Adrenal gland (tissue), 5 donors: ENCODE measurements around the gene TRIB2.

Source experiments
- POLR2A ChIP-seq, 2 donors: fragments of 450-650 bp; IDR thresholded peaks; one replicate each; pipeline ENCODE4 v1.6.1; 2017; ENCODE audit warnings: antibody characterized with exemption in 2 of 2, mild to moderate bottlenecking in 2 of 2, moderate library complexity in 1 of 2
- TF ChIP-seq, protein P1 (sequence below), 6 experiments: fragments of 450-650 bp in 4 of 6; fragments of 200-600 bp in 2 of 6; sonication (generic) in 1 of 6; IDR thresholded peaks; 1 replicate in 5 of 6; 2 replicates in 1 of 6; pipeline versions ENCODE4 v1.5.1 to v1.8.0; 2016 to 2021; ENCODE audit warnings: antibody characterized with exemption in 6 of 6, mild to moderate bottlenecking in 2 of 6, moderate library complexity in 1 of 6
- donor health status: DM: no; HTN: no; CAD: no.

DNA sequence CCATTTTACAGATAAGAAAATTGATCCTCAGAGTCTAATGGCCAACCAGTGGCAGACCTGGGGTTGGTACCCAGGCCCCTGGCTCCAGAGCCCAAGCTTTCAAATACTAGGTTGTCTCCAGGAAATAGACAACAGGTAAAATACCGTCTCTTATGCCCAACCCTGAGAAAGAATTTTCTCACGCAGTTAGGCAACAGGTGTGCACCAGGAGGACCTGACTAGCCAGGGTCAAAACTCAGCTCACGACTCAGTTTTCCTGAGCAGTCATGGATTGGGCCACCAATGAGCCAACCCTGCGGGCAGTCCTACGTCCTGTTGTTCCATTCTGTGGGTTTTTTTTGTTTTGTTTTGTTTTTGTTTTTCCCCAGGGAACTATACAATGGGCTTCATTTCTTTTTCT lies 13.5 kb downstream of the TRIB2 start:
- TF ChIP-seq, protein P1, sequence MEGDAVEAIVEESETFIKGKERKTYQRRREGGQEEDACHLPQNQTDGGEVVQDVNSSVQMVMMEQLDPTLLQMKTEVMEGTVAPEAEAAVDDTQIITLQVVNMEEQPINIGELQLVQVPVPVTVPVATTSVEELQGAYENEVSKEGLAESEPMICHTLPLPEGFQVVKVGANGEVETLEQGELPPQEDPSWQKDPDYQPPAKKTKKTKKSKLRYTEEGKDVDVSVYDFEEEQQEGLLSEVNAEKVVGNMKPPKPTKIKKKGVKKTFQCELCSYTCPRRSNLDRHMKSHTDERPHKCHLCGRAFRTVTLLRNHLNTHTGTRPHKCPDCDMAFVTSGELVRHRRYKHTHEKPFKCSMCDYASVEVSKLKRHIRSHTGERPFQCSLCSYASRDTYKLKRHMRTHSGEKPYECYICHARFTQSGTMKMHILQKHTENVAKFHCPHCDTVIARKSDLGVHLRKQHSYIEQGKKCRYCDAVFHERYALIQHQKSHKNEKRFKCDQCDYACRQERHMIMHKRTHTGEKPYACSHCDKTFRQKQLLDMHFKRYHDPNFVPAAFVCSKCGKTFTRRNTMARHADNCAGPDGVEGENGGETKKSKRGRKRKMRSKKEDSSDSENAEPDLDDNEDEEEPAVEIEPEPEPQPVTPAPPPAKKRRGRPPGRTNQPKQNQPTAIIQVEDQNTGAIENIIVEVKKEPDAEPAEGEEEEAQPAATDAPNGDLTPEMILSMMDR (IDR thresholded peaks at IDR 0.05), result no peak
- TF ChIP-seq POLR2A (IDR thresholded peaks at IDR 0.05), result no peak
